K562 (cell line): ENCODE measurements around the gene NEK2. TPM values are rescaled to one million over a fixed set of nuclear protein-coding genes. Genes with fewer than 3 reads are reported as not detected.
A peak's percentile ranks its signal among the peaks of the same experiment; 100 is the strongest.

Experiments used
- ATAC-seq: fragments of 200-7000 bp; cut with Tn5 transposase; 3 replicates; pipeline ENCODE4 v1.9.1; 2020; ENCODE audit warnings: moderate library complexity
- BruUV-seq: library from RNA; stranded (reverse); fragments of 400-500 nt; replicated peaks from 2 replicates; lab custom pipeline; 2021; lab: Mats Ljungman, UMichigan
- CTCF ChIA-PET: fragments of 300-600 bp; formaldehyde crosslinking; extraction: SDS; loops from one replicate; lab custom pipeline; 2021; ENCODE audit warnings: low intra/inter-chr PET ratio; lab: Yijun Ruan, JAX
- POLR2A ChIA-PET: fragments of 300-600, 350-650 bp; sonication (Branson Sonifier 250); formaldehyde crosslinking; extraction: SDS; loops from one replicate; lab custom pipeline; 2021; ENCODE audit warnings: antibody characterized with exemption, inconsistent platforms; lab: Yijun Ruan, JAX
- DNase-seq, 4 experiments: peaks; one replicate each; pipeline versions ENCODE4 v3.0.0 to v3.0.0-alpha.2; 2011 to 2018; ENCODE audit warnings: low spot score in 3 of 4, mixed read lengths in 3 of 4; ENCODE audit errors: extremely low read depth in 1 of 4
- FAIRE-seq: peaks from 2 replicates; lab custom pipeline; 2011; peaks lifted over from hg19 to GRCh38; lab: Jason Lieb, UNC
- H2AFZ ChIP-seq: 2 replicates; pipeline ENCODE4 v1.6.0; 2011; ENCODE audit warnings: low read depth, low read length, control low read depth, inconsistent platforms
- H3K27ac ChIP-seq: fragments of 200-600 bp; 3 replicates; pipeline ENCODE4 v1.8.0; 2011; ENCODE audit warnings: low read depth, mild to moderate bottlenecking, control low read depth, inconsistent platforms, low read length, moderate library complexity, mixed read lengths; ENCODE audit errors: extremely low read depth
- H3K27me3 ChIP-seq, 2 experiments: fragments of 300-600 bp in 1 of 2; 2 replicates in 1 of 2; 3 replicates in 1 of 2; pipeline versions ENCODE4 v1.6.0 to v1.8.0; 2011; ENCODE audit warnings: inconsistent platforms in 2 of 2, low read length in 2 of 2, mild to moderate bottlenecking in 1 of 2, mixed read lengths in 1 of 2, moderate library complexity in 1 of 2; ENCODE audit not compliant: control insufficient read depth in 2 of 2, insufficient read depth in 2 of 2
- H3K36me3 ChIP-seq: fragments of 300-600 bp; 3 replicates; pipeline ENCODE4 v1.8.0; 2011; ENCODE audit warnings: mild to moderate bottlenecking, low read length, inconsistent platforms; ENCODE audit not compliant: control insufficient read depth, insufficient read depth
- H3K4me1 ChIP-seq, 2 experiments: fragments of 200-600 bp in 1 of 2; replicated peaks in 1 of 2; 2 replicates in 1 of 2; 3 replicates in 1 of 2; pipeline versions ENCODE4 v1.5.1 to v1.8.0; 2011; ENCODE audit warnings: inconsistent platforms in 2 of 2, low read length in 2 of 2, mild to moderate bottlenecking in 1 of 2, mixed read lengths in 1 of 2, moderate library complexity in 1 of 2; ENCODE audit not compliant: control insufficient read depth in 2 of 2, insufficient read depth in 2 of 2
- H3K4me2 ChIP-seq: 2 replicates; pipeline ENCODE4 v1.6.1; 2011; ENCODE audit warnings: low read length, control low read depth, inconsistent platforms, mixed read lengths; ENCODE audit not compliant: insufficient read depth
- H3K4me3 ChIP-seq: fragments of 200-600 bp; sonication (generic), shearing (Covaris generic); 2 replicates; pipeline ENCODE4 v1.5.1; 2016; ENCODE audit warnings: control low read depth, inconsistent platforms
- H3K79me2 ChIP-seq: fragments of 200-600 bp; 3 replicates; pipeline ENCODE4 v1.8.0; 2011; ENCODE audit warnings: low read length, inconsistent platforms; ENCODE audit not compliant: control insufficient read depth, insufficient read depth
- H3K9ac ChIP-seq, 2 experiments: 2 replicates each; pipeline versions ENCODE4 v1.6.0 to v1.6.1; 2011; ENCODE audit warnings: low read depth in 2 of 2, low read length in 2 of 2, control low read depth in 1 of 2, inconsistent platforms in 1 of 2, mild to moderate bottlenecking in 1 of 2, mixed read lengths in 1 of 2; ENCODE audit not compliant: insufficient read depth in 1 of 2
- H3K9me1 ChIP-seq: one replicate; pipeline ENCODE4 v1.6.0; 2011; ENCODE audit warnings: inconsistent platforms, mild to moderate bottlenecking, low read length, moderate library complexity; ENCODE audit not compliant: control insufficient read depth, insufficient read depth
- H3K9me3 ChIP-seq: replicated peaks from 2 replicates; pipeline ENCODE4 v1.5.1; 2011; ENCODE audit warnings: low read depth, low read length, inconsistent platforms; ENCODE audit not compliant: control insufficient read depth, insufficient read depth
- H4K20me1 ChIP-seq: replicated peaks from 2 replicates; pipeline ENCODE4 v1.6.1; 2011; ENCODE audit warnings: low read length, inconsistent platforms, mixed read lengths; ENCODE audit not compliant: control insufficient read depth, insufficient read depth
- CHCHD3 ChIP-seq: fragments of 250-450 bp; sonication (Bioruptor Pico); IDR thresholded peaks from 2 replicates; pipeline ENCODE4 v2.1.2; 2022; ENCODE audit warnings: mild to moderate bottlenecking
- CTCF ChIP-seq, 3 experiments: IDR thresholded peaks in 2 of 3; conservative IDR thresholded peaks in 1 of 3; 2 replicates each; pipeline ENCODE4 v1.5.1; 2011 to 2012; ENCODE audit warnings: low read length in 3 of 3, mild to moderate bottlenecking in 3 of 3, control low read depth in 2 of 3, improper control_type of control experiment in 1 of 3, inconsistent platforms in 1 of 3, low read depth in 1 of 3, mixed read lengths in 1 of 3, moderate library complexity in 1 of 3; ENCODE audit not compliant: insufficient read depth in 2 of 3
- CXXC5 ChIP-seq: fragments of 250-450 bp; sonication (Bioruptor Pico); IDR thresholded peaks from 2 replicates; pipeline ENCODE4 v1.8.0; 2022; ENCODE audit warnings: inconsistent platforms, mild to moderate bottlenecking, moderate library complexity
- DLX4 ChIP-seq: fragments of 250-450 bp; sonication (Bioruptor Pico); IDR thresholded peaks from 2 replicates; pipeline ENCODE4 v1.6.1; 2021; ENCODE audit warnings: mild to moderate bottlenecking
- MYC ChIP-seq, 2 experiments: fragments of 250-450 bp in 1 of 2; sonication (Bioruptor Pico) in 1 of 2; IDR thresholded peaks; 2 replicates each; pipeline versions ENCODE4 v1.5.1 to v1.6.1; 2012 to 2021; ENCODE audit warnings: low read depth in 2 of 2, borderline replicate concordance in 1 of 2, improper control_type of control experiment in 1 of 2, low read length in 1 of 2, mild to moderate bottlenecking in 1 of 2, moderate library complexity in 1 of 2
- NR2C2 ChIP-seq, 2 experiments: fragments of 200-800 bp in 1 of 2; sonication (Bioruptor generic) in 1 of 2; sonication (generic) in 1 of 2; formaldehyde crosslinking in 1 of 2; IDR thresholded peaks; 2 replicates each; pipeline versions ENCODE4 v1.6.1 to v1.8.0; 2016 to 2022; ENCODE audit warnings: mild to moderate bottlenecking in 1 of 2, missing compliant biosample characterization in 1 of 2, missing genetic modification characterization in 1 of 2, missing genetic modification reagents in 1 of 2
- POLR3A ChIP-seq: IDR thresholded peaks from 2 replicates; pipeline ENCODE4 v1.6.1; 2011; ENCODE audit warnings: borderline replicate concordance, mild to moderate bottlenecking, moderate library complexity; ENCODE audit not compliant: insufficient read length, insufficient read depth; ENCODE audit errors: extremely low read depth
- POU5F1 ChIP-seq: fragments of 150-350 bp; IDR thresholded peaks from 2 replicates; pipeline ENCODE4 v1.6.1; 2014; ENCODE audit warnings: borderline replicate concordance, low read length, low read depth, mild to moderate bottlenecking; ENCODE audit not compliant: partially characterized antibody
- TEAD1 ChIP-seq, 2 experiments: fragments of 450-650 bp in 1 of 2; sonication (generic) in 1 of 2; formaldehyde crosslinking; IDR thresholded peaks; 2 replicates each; pipeline versions ENCODE4 v1.4.0 to v1.8.0; 2020 to 2022; ENCODE audit warnings: mild to moderate bottlenecking in 2 of 2, missing genetic modification reagents in 1 of 2
- ZBTB7A ChIP-seq: IDR thresholded peaks from 2 replicates; pipeline ENCODE4 v1.6.1; 2011; ENCODE audit warnings: low read depth, mild to moderate bottlenecking, low read length, moderate library complexity, borderline replicate concordance; ENCODE audit not compliant: control insufficient read depth
- ZFX ChIP-seq: sonication (generic); formaldehyde crosslinking; IDR thresholded peaks from 2 replicates; pipeline ENCODE4 v1.8.0; 2022; ENCODE audit warnings: mild to moderate bottlenecking, missing genetic modification reagents, moderate library complexity
- ZNF140 ChIP-seq: fragments of 250-450 bp; sonication (Bioruptor Pico); IDR thresholded peaks from 2 replicates; pipeline ENCODE4 v1.8.0; 2021; ENCODE audit warnings: moderate library complexity, mild to moderate bottlenecking, inconsistent platforms
- ZNF592 ChIP-seq: fragments of 450-650 bp; IDR thresholded peaks from 2 replicates; pipeline ENCODE4 v1.6.1; 2017; ENCODE audit warnings: antibody characterized with exemption, mild to moderate bottlenecking
- WGBS: fragments of 100-300 bp; shearing (Covaris generic); methylation state at CpG from one replicate; pipeline ENCODE4 v1.1.6; 2016; ENCODE audit warnings: low coverage, mixed read lengths; ENCODE audit not compliant: insufficient coverage; ENCODE audit errors: missing lambda C conversion rate; 5-methylcytosine and 5-hydroxymethylcytosine counted together
- in situ Hi-C: fragments of 300-500 bp; cut with MboI; formaldehyde crosslinking; loops from 4 replicates; pipeline ENCODE4 v1.15.0; 2018; ENCODE audit warnings: inconsistent platforms, mixed read lengths
- intact Hi-C: fragments of 100-400 bp; cut with micrococcal nuclease; formaldehyde crosslinking; loops from 2 replicates; pipeline ENCODE4 v1.14.2; 2022
- polyA plus RNA-seq, 8 experiments: library from polyadenylated mRNA; depleted of rRNA in 4 of 8; stranded (reverse) in 5 of 8; unstranded in 3 of 8; fragments of >200 nt; fragmentation: Nextera tagmentation in 2 of 8; fragmentation: Illumina TruSeq in 1 of 8; extraction: Ambion mirVana in 2 of 8; extraction: Trizol in 1 of 8; gene quantifications; 2 replicates each; pipeline versions ENCODE4 v1.2.1 to v1.2.3, GENCODE V29; 2011 to 2014; ENCODE audit warnings: inconsistent platforms in 1 of 8, missing spikeins in 1 of 8
- total RNA-seq, 7 experiments: library from RNA; depleted of rRNA in 6 of 7; stranded (reverse); fragments of >200 nt in 6 of 7; fragmentation: Illumina TruSeq in 2 of 7; extraction: Trizol in 2 of 7; gene quantifications; 2 replicates each; pipeline versions ENCODE4 v1.2.1 to v1.2.3, GENCODE V29; 2011 to 2021; ENCODE audit warnings: low replicate concordance in 1 of 7

NEK2 gene
- total and polyA plus RNA-seq, 9 of the 15 experiments (the other 6 are each of a cell fraction or from before 2014, with no cell fraction given): 30.0 to 74.7 (median 66.4) TPM

GRCh38 chr1:211631168-211631567 is 44.3 kb downstream of the NEK2 start:
- DNase-seq (peak in 2 of 4 experiments; percentile 46 to 62), ATAC-seq (peak; percentile 1; the same call in 1 of the 3 replicates), FAIRE-seq (peak; percentile 29)
- Histone ChIP-seq H3K9ac (peak overlapping the region; percentile 57 to 76; a peak in 3 of 4 replicates), H3K4me3 (no peak overlapping the region), H3K9me3 (no peaks in the 10 kb centered on the region), H3K4me2 (peak overlapping the region; percentile 80), H3K27me3 (no peaks in the 10 kb centered on the region), H3K79me2 (no peaks in the 10 kb centered on the region), H2AFZ (peak overlapping the region; percentile 92), H3K4me1 (peaks cover 35 to 42% of the 10 kb centered on the region in 2 experiments), H3K27ac (peak overlapping the region; percentile 89), H3K9me1 (no peaks in the 10 kb centered on the region), H4K20me1 (no peaks in the 10 kb centered on the region), H3K36me3 (no peaks in the 10 kb centered on the region)
- intact Hi-C loops: loop anchor here (2.0 kb wide), 1 partner anchor 18 kb away; no protein-coding TSS in a partner anchor
- POLR2A ChIA-PET: interaction anchor here (0.6 to 3.9 kb wide), 8 partner anchors 9 to 108 kb away, joined by 3 to 21 read pairs (median 8); no protein-coding TSS in a partner anchor
- CTCF ChIA-PET: no interaction called here
- in situ Hi-C loops: no loop called here
- no TSS peak for BruUV-seq
- WGBS: 17% methylated on average over 6 of the region's 6 CpGs
- TF ChIP-seq CXXC5 (CRISPR knock-in tag): peak; percentile 10; the same call in 1 of the 2 replicates
- no peak for TF ChIP-seq DLX4 (CRISPR knock-in tag)
- TF ChIP-seq ZFX (CRISPR knock-in tag): no peak
- no peak for TF ChIP-seq POU5F1
- TF ChIP-seq ZNF592: peak; percentile 2
- TF ChIP-seq NR2C2 (CRISPR knock-in tag; IDR thresholded peaks at IDR 0.05): no peak
- no peak for TF ChIP-seq NR2C2 (tag; IDR thresholded peaks at IDR 0.05)
- TF ChIP-seq CTCF (IDR thresholded peaks at IDR 0.05 in 2 of 3, conservative IDR thresholded peaks at IDR 0.05 in 1 of 3; ENCODE audit: insufficient read depth in 2 of 3, low read depth in 1 of 3, low read length in 3 of 3): 0 out of 6 replicates have a peak, but pooled peaks of 1 of the 3 experiments have one; percentile 8
- TF ChIP-seq TEAD1 (CRISPR knock-in tag; IDR thresholded peaks at IDR 0.05): 0 out of 4 replicates have a peak, but pooled peaks of 1 of the 2 experiments have one; percentile 27
- TF ChIP-seq ZBTB7A: peak; percentile 63; the same call in 1 of the 2 replicates
- TF ChIP-seq ZNF140 (CRISPR knock-in tag): no peak
- no peak for TF ChIP-seq POLR3A
- TF ChIP-seq CHCHD3: no peak
- no peak for TF ChIP-seq MYC (IDR thresholded peaks at IDR 0.05; ENCODE audit: low read depth, low read length)
- 0 out of 2 replicates have a peak, but pooled peaks have one; percentile 14 for TF ChIP-seq MYC (CRISPR knock-in tag; IDR thresholded peaks at IDR 0.05; ENCODE audit: borderline replicate concordance, low read depth)
